Activated T-helper 2 cell treated with anti-CD3 and anti-CD28 coated beads, Interferon-gamma antibody, Interleukin-2, Interleukin-4, amounts not matched to agents 10 μg/mL and 5 μg/mL and 100 μg/mL, durations not matched to agents 14 hours and 24 hours and 36 hours (primary cell): ENCODE measurements around the gene PRRC2A. TPM values are rescaled to one million over a fixed set of nuclear protein-coding genes. Genes with fewer than 3 reads are reported as not detected.

ENCODE experiments used
- DNase-seq: peaks from one replicate; pipeline ENCODE4 v3.0.0; 2021; ENCODE audit warnings: low spot score
- H3K27ac Mint-ChIP-seq: one replicate; pipeline ENCODE4 v1.8.0; 2021; ENCODE audit warnings: mixed read lengths
- H3K27me3 Mint-ChIP-seq: one replicate; pipeline ENCODE4 v1.8.0; 2021; ENCODE audit warnings: low read depth, mixed read lengths
- H3K36me3 Mint-ChIP-seq: one replicate; pipeline ENCODE4 v1.8.0; 2021; ENCODE audit warnings: low read depth, mixed read lengths
- H3K4me1 Mint-ChIP-seq: one replicate; pipeline ENCODE4 v1.8.0; 2021; ENCODE audit warnings: low read depth, mixed read lengths
- H3K4me3 Mint-ChIP-seq: one replicate; pipeline ENCODE4 v1.8.0; 2021; ENCODE audit warnings: low read depth, mild to moderate bottlenecking, moderate library complexity, mixed read lengths
- H3K9me3 Mint-ChIP-seq: one replicate; pipeline ENCODE4 v1.8.0; 2021; ENCODE audit warnings: mixed read lengths
- intact Hi-C: fragments of 100-400 bp; cut with micrococcal nuclease; formaldehyde crosslinking; loops from one replicate; pipeline ENCODE4 v1.15.1; 2023
- total RNA-seq: library from RNA; stranded (reverse); gene quantifications from 2 replicates; pipeline ENCODE4 v1.2.3, GENCODE V29; 2022

The PRRC2A gene
- total RNA-seq, 1 donor from 2014 or later = 304 TPM

DNA sequence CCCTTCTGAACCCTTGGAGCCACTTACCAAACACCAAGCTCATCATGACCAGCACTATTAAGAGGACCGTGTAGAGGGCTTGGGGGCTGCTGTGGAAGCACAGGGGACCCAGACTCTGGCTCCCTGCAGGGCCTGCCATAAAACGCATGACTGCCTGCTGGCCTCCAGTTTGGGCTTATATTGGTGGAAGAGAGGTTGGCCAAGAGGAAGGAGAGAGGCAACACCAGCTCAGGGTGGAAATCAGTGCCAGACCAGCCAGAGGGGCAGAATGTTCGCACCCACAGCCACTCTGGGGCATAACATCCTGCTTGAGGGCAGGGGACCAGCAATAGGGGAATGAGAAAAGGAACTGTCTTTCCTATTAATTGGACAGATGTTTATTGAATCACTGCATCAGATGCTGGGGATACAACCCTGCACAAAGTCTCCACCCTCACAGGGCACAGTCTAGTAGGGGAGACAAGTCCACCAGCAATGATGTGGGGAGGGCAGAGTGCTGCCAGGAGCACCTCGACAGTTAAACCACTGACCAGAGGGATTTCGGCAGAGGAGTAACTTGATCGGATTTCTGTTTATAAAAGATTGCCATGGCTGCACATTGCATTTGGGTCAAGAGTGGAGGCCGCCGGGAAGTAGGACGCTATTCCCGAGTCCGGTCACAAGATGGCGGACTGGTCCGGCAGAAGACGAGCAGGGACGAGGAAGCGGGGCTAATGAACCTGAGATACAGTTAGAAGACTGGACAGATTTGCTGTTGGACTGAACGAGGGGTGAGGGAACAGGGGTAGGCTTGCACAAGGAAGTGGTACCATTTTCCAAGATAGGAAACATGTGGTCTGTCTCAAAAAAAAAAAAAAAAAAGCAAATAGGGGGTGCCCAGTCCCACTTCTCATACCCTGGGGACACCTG lies 60.0 kb downstream of the PRRC2A start, which contains the start of gene LY6G5C:
Gene LY6G5C, minus strand, starts transcription at position 842 of the 909 bp plus-strand sequence. Its CDS starts 694 bp downstream, at position 148.
- Mint-ChIP-seq H3K4me3 (peak within 1 kb of the TSS; percentile 73), H3K36me3 (peaks cover under 1% of the 10 kb centered on the region), H3K9me3 (no peaks in the 10 kb centered on the region), H3K4me1 (peaks cover 21% of the 10 kb centered on the region), H3K27ac (peak within 1 kb of the TSS; percentile 64), H3K27me3 (no peaks in the 10 kb centered on the region)
- intact Hi-C loops = loop anchor here (1.0 to 10.0 kb wide), 4 partner anchors 58 to 274 kb away; partner anchors contain the start of genes NELFE and SKIC2
- peak; percentile 58 for DNase-seq

DNA sequence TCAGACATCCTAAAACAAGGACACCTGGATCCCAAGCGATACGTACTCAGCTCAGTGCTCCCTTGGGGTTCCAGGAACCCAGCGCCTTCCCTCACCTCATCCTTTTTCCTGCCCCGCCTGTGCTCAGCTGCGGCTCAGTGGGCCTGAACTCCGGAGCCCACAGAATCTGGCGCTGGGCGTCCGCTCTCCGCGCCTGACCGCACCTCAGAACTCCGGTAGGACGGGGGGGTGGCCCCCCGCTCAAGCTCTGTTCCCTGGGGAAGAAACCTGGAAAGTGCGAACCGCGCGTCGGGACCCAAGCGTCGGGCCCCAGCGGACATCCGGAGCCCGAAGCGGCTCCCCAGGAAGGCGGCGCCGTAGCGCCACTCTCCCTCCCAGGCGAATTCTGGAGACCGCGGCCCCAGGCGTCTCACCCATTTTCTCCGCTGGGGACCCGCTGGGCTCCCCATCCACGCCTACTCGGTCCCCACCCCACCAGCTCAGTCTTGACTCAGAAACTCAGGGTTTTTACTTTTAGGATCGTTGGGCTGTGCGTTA lies 60.7 kb downstream of the PRRC2A start:
- no peak for DNase-seq
- Mint-ChIP-seq H3K4me3 (peak overlapping the region; percentile 73), H3K4me1 (peaks cover 21% of the 10 kb centered on the region), H3K36me3 (peaks cover 7% of the 10 kb centered on the region), H3K27ac (no peak overlapping the region), H3K27me3 (no peaks in the 10 kb centered on the region), H3K9me3 (no peaks in the 10 kb centered on the region)
- intact Hi-C loops = loop anchor here (2.0 to 10.0 kb wide), 3 partner anchors 58 to 274 kb away; partner anchors contain the start of genes NELFE and SKIC2

DNA sequence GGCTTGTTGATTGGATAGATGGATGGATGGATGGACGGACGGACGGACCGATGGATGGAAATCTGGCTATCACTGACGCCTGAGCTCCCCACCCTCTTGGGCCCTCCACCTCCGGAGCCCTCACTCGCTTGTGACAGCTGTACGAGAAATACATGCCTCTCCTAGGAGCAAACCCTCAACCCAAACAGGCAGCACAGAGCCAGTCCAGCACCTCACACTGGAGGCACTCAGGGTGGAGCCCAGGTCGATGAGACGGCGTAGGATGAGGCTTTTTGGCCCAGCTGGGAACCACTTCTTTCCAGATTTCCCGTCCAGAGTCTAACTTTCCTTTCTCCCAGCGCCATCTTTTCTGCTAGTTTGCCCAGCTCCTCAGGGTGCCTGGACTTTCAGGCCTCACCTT lies 63.1 kb downstream of the PRRC2A start:
- intact Hi-C loops = loop anchor here (5.0 to 10.0 kb wide), 2 partner anchors 149 to 271 kb away; partner anchors contain the start of genes NELFE and SKIC2
- no peaks in the 10 kb centered on the region for H3K9me3 Mint-ChIP-seq
- H3K4me3 Mint-ChIP-seq = no peak overlapping the region
- peaks cover 16% of the 10 kb centered on the region for H3K4me1 Mint-ChIP-seq
- H3K36me3 Mint-ChIP-seq = peaks cover 21% of the 10 kb centered on the region
- H3K27ac Mint-ChIP-seq = no peak overlapping the region
- no peak for DNase-seq
- H3K27me3 Mint-ChIP-seq = no peaks in the 10 kb centered on the region

DNA sequence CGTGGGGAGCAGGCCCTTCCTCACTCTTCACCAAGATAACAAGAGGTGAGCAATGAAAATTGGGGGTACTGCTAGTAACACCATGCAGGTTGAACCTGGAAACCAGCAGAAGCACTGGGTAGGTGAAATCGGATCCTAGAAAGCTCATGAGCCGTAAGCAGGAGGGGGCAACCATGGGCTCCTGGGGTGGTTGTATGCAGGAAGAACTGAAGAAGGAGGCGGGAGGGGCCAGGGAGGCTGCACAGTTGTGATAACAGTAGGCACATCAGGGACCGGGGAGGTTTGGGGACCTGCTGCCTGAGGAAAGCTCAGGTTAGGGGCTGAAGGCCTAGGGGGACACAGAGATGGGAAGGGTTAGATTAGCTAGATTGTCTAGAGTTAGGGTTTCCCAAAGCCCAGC lies 66.0 kb downstream of the PRRC2A start:
- intact Hi-C loops = loop anchor here (10.0 kb wide), 1 partner anchor 268 kb away; the partner anchor contains the start of genes NELFE and SKIC2
- no peaks in the 10 kb centered on the region for H3K27me3 Mint-ChIP-seq
- H3K36me3 Mint-ChIP-seq = peaks cover 34% of the 10 kb centered on the region
- no peak overlapping the region for H3K4me3 Mint-ChIP-seq
- DNase-seq = no peak
- no peaks in the 10 kb centered on the region for H3K9me3 Mint-ChIP-seq
- H3K27ac Mint-ChIP-seq = peak overlapping the region; percentile 13
- peaks cover 12% of the 10 kb centered on the region for H3K4me1 Mint-ChIP-seq

DNA sequence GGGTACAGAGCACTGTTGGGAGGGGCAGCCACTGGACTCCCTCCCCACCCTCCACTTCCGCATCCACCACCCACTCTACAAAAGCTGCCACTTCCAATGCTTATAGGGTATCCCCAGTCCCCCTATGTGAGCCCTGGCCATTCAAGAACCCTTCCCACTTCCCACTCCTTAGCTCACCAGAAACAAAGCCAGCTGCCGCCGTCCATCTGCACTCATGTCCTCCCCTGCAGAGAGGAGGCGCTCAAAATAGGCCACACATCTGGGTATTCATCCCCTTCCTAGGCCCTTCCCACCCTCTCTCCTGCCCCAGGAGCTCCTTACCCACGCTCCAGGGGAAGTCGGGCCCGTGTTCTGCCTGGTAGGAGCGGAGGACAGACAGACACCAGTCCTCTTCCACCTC lies 66.8 kb downstream of the PRRC2A start:
- H3K4me3 Mint-ChIP-seq = no peak overlapping the region
- H3K36me3 Mint-ChIP-seq = peaks cover 37% of the 10 kb centered on the region
- no peak overlapping the region for H3K27ac Mint-ChIP-seq
- H3K9me3 Mint-ChIP-seq = no peaks in the 10 kb centered on the region
- intact Hi-C loops = loop anchor here (10.0 kb wide), 1 partner anchor 267 kb away; the partner anchor contains the start of genes NELFE and SKIC2
- DNase-seq = no peak
- no peaks in the 10 kb centered on the region for H3K27me3 Mint-ChIP-seq
- peaks cover 10% of the 10 kb centered on the region for H3K4me1 Mint-ChIP-seq

Other genes with a start within 250 kb of the PRRC2A start
- 5.6 and 6.0 TPM in 2 replicates for gene MICA, start 217.1 kb upstream of the PRRC2A start, total RNA-seq
- 30.6 and 31.5 TPM in 2 replicates for gene MICB, start 122.6 kb upstream of the PRRC2A start, total RNA-seq
- gene MCCD1, start 91.8 kb upstream of the PRRC2A start, total RNA-seq = not detected in 2 replicates
- 579 and 583 TPM in 2 replicates for gene DDX39B, start 78.7 kb upstream of the PRRC2A start, total RNA-seq
- gene ATP6V1G2, start 74.1 kb upstream of the PRRC2A start, total RNA-seq = 0.69 and 0.82 TPM in 2 replicates
- 15.7 and 17.6 TPM in 2 replicates for gene NFKBIL1, start 73.1 kb upstream of the PRRC2A start, total RNA-seq
- gene LTA, start 48.4 kb upstream of the PRRC2A start, total RNA-seq = 293 and 308 TPM in 2 replicates
- 94.4 and 96.8 TPM in 2 replicates for gene TNF, start 45.1 kb upstream of the PRRC2A start, total RNA-seq
- gene LTB, start 38.3 kb upstream of the PRRC2A start, total RNA-seq = 16.3 and 16.6 TPM in 2 replicates
- 10.2 and 14.6 TPM in 2 replicates for gene LST1, start 34.4 kb upstream of the PRRC2A start, total RNA-seq
- 8.0 and 9.3 TPM in 2 replicates for gene NCR3, start 27.7 kb upstream of the PRRC2A start, total RNA-seq
- 71.8 and 78.2 TPM in 2 replicates for gene AIF1, start 5.5 kb upstream of the PRRC2A start, total RNA-seq
- gene BAG6, start 31.9 kb downstream of the PRRC2A start, total RNA-seq = 330 and 335 TPM in 2 replicates
- gene APOM, start 35.2 kb downstream of the PRRC2A start, total RNA-seq = 2.3 and 2.4 TPM in 2 replicates
- gene C6orf47, start 40.1 kb downstream of the PRRC2A start, total RNA-seq = 18.1 and 19.3 TPM in 2 replicates
- 31.5 and 34.7 TPM in 2 replicates for gene GPANK1, start 44.3 kb downstream of the PRRC2A start, total RNA-seq
- gene CSNK2B, start 45.4 kb downstream of the PRRC2A start, total RNA-seq = 266 and 279 TPM in 2 replicates
- 31.0 and 32.1 TPM in 2 replicates for gene LY6G5B, start 49.3 kb downstream of the PRRC2A start, total RNA-seq
- 4.6 and 4.8 TPM in 2 replicates for gene LY6G5C, start 60.4 kb downstream of the PRRC2A start, total RNA-seq
- gene ABHD16A, start 82.6 kb downstream of the PRRC2A start, total RNA-seq = 51.4 and 52.7 TPM in 2 replicates
- gene LY6G6F, start 86.2 kb downstream of the PRRC2A start, total RNA-seq = not detected in 2 replicates
- gene LY6G6D, start 94.6 kb downstream of the PRRC2A start, total RNA-seq = not detected in 2 replicates
- not detected in 2 replicates for gene LY6G6C, start 101.0 kb downstream of the PRRC2A start, total RNA-seq
- not detected in 2 replicates for gene MPIG6B, start 102.7 kb downstream of the PRRC2A start, total RNA-seq
- gene DDAH2, start 108.6 kb downstream of the PRRC2A start, total RNA-seq = 5.8 and 7.7 TPM in 2 replicates
- gene CLIC1, start 115.8 kb downstream of the PRRC2A start, total RNA-seq = 412 and 423 TPM in 2 replicates
- gene MSH5, start 119.3 kb downstream of the PRRC2A start, total RNA-seq = 82.8 and 93.3 TPM in 2 replicates
- 16.4 and 18.9 TPM in 2 replicates for gene SAPCD1, start 141.9 kb downstream of the PRRC2A start, total RNA-seq
- gene VWA7, start 156.6 kb downstream of the PRRC2A start, total RNA-seq = 5.6 and 5.9 TPM in 2 replicates
- gene VARS1, start 175.0 kb downstream of the PRRC2A start, total RNA-seq = 166 and 176 TPM in 2 replicates
- 130 TPM in 2 replicates for gene LSM2, start 186.3 kb downstream of the PRRC2A start, total RNA-seq
- 2.1 and 2.4 TPM in 2 replicates for gene HSPA1L, start 194.6 kb downstream of the PRRC2A start, total RNA-seq
- gene HSPA1A, start 194.8 kb downstream of the PRRC2A start, total RNA-seq = 112 and 118 TPM in 2 replicates
- gene HSPA1B, start 207.0 kb downstream of the PRRC2A start, total RNA-seq = 116 and 120 TPM in 2 replicates
- gene NEU1, start 242.1 kb downstream of the PRRC2A start, total RNA-seq = 21.3 and 21.6 TPM in 2 replicates